Esophagus squamous epithelium (tissue), 5 donors: Measurements from ENCODE around the gene NR2F1-AS1. TPM values are rescaled to one million over a fixed set of nuclear protein-coding genes. Genes with fewer than 3 reads are reported as not detected.

Experiments
- DNase-seq: peaks from one replicate; lab custom pipeline; 2025; lab: John Stamatoyannopoulos, UW
- H3K27ac ChIP-seq, 4 donors: fragments of 200-600 bp; sonication (generic); one replicate each; pipeline ENCODE4 v1.5.1; 2016 to 2019; ENCODE audit warnings: mild to moderate bottlenecking in 1 of 4
- H3K27me3 ChIP-seq, 4 donors: fragments of 200-600 bp; sonication (generic); 1 replicate in 3 of 4; 2 replicates in 1 of 4; pipeline versions ENCODE4 v1.5.1 to v1.6.0; 2017 to 2021; ENCODE audit warnings: antibody characterized with exemption in 1 of 4
- H3K36me3 ChIP-seq, 3 donors: fragments of 200-600 bp; sonication (generic); one replicate each; pipeline ENCODE4 v1.5.1; 2016 to 2019
- H3K4me1 ChIP-seq, 3 donors: fragments of 200-600 bp; sonication (generic); one replicate each; pipeline ENCODE4 v1.5.1; 2017 to 2019
- H3K4me3 ChIP-seq, 4 donors: fragments of 200-600 bp; sonication (generic); 1 replicate in 3 of 4; 2 replicates in 1 of 4; pipeline ENCODE4 v1.5.1; 2016 to 2019; ENCODE audit warnings: mild to moderate bottlenecking in 2 of 4, moderate library complexity in 1 of 4
- H3K9me3 ChIP-seq, 3 donors: fragments of 200-600 bp; sonication (generic); one replicate each; pipeline ENCODE4 v1.5.1; 2016 to 2019
- CTCF ChIP-seq, 6 experiments: fragments of 450-650 bp in 4 of 6; fragments of 200-600 bp in 2 of 6; sonication (generic) in 2 of 6; IDR thresholded peaks; one replicate each; pipeline ENCODE4 v1.5.1; 2016 to 2019; ENCODE audit warnings: antibody characterized with exemption in 6 of 6, mild to moderate bottlenecking in 4 of 6, moderate library complexity in 4 of 6
- POLR2A ChIP-seq, 4 donors: fragments of 450-650 bp; IDR thresholded peaks; one replicate each; pipeline ENCODE4 v1.6.1; 2017; ENCODE audit warnings: antibody characterized with exemption in 4 of 4, mild to moderate bottlenecking in 4 of 4, moderate library complexity in 3 of 4
- WGBS, 2 donors: methylation state at CpG; one replicate each; pipeline ENCODE4 v1.1.5; 2018; 5-methylcytosine and 5-hydroxymethylcytosine counted together
- intact Hi-C: fragments of 100-400 bp; cut with DNase I; formaldehyde crosslinking; loops from one replicate; pipeline ENCODE4 v1.15.0; 2022
- total RNA-seq, 4 donors: library from RNA; depleted of rRNA; stranded (reverse); fragments of >200 nt; gene quantifications; one replicate each; pipeline ENCODE4 v1.1.0, GENCODE V29; 2016
- donor health status: DM: yes; HTN: yes; CAD: no.

NR2F1-AS1 gene
- total RNA-seq, 4 donors from 2014 or later = 0.49 to 11.3 (median 1.5) TPM

GRCh38 chr5:93583768-93584595 lies 3.0 kb upstream of the NR2F1-AS1 start:
- Histone ChIP-seq H3K27ac (peak overlapping the region; percentile 66 to 91 (median 80)), H3K9me3 (no peaks in the 10 kb centered on the region), H3K27me3 (peaks cover 8 to 98% (median 18%) of the 10 kb centered on the region in 4 donors), H3K4me3 (peak overlapping the region; percentile 51 to 76 (median 57)), H3K36me3 (no peaks in the 10 kb centered on the region), H3K4me1 (peaks cover 14 to 58% (median 18%) of the 10 kb centered on the region in 3 donors)
- no peak for DNase-seq
- WGBS, 2 donors = 2% methylated on average over 15 to 17 of the region's 110 CpGs
- no peak for TF ChIP-seq CTCF (IDR thresholded peaks at IDR 0.05)
- TF ChIP-seq POLR2A (IDR thresholded peaks at IDR 0.05) = no peak
- intact Hi-C loops = loop anchor here (10.0 kb wide), 1 partner anchor 221 kb away; no protein-coding TSS in a partner anchor

- Histone ChIP-seq H3K4me3 (peak overlapping the region; percentile 51 to 76 (median 57)), H3K27me3 (peaks cover 8 to 98% (median 18%) of the 10 kb centered on the region in 4 donors), H3K36me3 (no peaks in the 10 kb centered on the region), H3K9me3 (no peaks in the 10 kb centered on the region), H3K4me1 (peaks cover 14 to 61% (median 18%) of the 10 kb centered on the region in 3 donors), H3K27ac (peak overlapping the region; percentile 30 to 91 (median 80))
- TF ChIP-seq CTCF (IDR thresholded peaks at IDR 0.05) = no peak
- no peak for TF ChIP-seq POLR2A (IDR thresholded peaks at IDR 0.05)
- 1 to 2% methylated on average over 4 of the region's 4 CpGs for WGBS, 2 donors
- no peak for DNase-seq
- intact Hi-C loops = loop anchor here (10.0 kb wide), 1 partner anchor 221 kb away; no protein-coding TSS in a partner anchor
Measured at GRCh38 chr5:93583439-93583767, 2.4 kb upstream of the NR2F1-AS1 start.

- Histone ChIP-seq H3K27me3 (peaks cover 8 to 98% (median 15%) of the 10 kb centered on the region in 4 donors), H3K36me3 (no peaks in the 10 kb centered on the region), H3K4me1 (peaks cover 14 to 64% (median 18%) of the 10 kb centered on the region in 3 donors), H3K27ac (peak within 1 kb of the TSS; percentile 66 to 91 (median 80)), H3K9me3 (no peaks in the 10 kb centered on the region), H3K4me3 (peak within 1 kb of the TSS; percentile 51 to 76 (median 57))
- 5 to 6% methylated on average over 21 of the region's 21 CpGs for WGBS, 2 donors
- TF ChIP-seq POLR2A (IDR thresholded peaks at IDR 0.05) (peak in 2 of 4 donors; percentile 10 to 43), CTCF (IDR thresholded peaks at IDR 0.05) (peak in 4 of 6 experiments; percentile 31 to 96 (median 76))
- intact Hi-C loops = loop anchor here (10.0 kb wide), 1 partner anchor 222 kb away; no protein-coding TSS in a partner anchor
- DNase-seq = no peak
Measured at GRCh38 chr5:93582677-93583438, 1.8 kb upstream of the NR2F1-AS1 start, which contains the start of gene NR2F1. Gene NR2F1 (plus strand): TSS chr5:93583222. CDS start chr5:93585024, 1,802 bp downstream.

DNA sequence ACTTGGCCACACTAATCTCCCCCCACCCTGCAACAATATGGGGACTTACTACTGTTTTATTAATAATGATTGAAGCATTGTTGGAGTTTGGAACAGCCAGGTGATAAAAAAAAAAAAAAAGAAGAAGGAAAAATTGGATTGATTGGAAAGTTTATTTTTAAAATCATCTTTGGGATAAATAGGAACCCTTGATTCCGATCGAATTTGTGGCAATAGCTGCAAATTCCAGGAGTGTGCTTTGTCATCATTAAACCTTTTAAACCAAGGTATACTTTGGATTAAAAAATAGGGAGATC lies 1.1 kb upstream of the NR2F1-AS1 start:
- H3K4me1 ChIP-seq = peaks cover 14 to 65% (median 18%) of the 10 kb centered on the region in 3 donors
- WGBS, 2 donors = 0 to 6% methylated on average over 2 of the region's 2 CpGs
- intact Hi-C loops = loop anchor here (10.0 kb wide), 1 partner anchor 223 kb away; no protein-coding TSS in a partner anchor
- H3K4me3 ChIP-seq = peak overlapping the region in 3 of 4 donors; percentile 51 to 76 (median 62)
- H3K27ac ChIP-seq = peak overlapping the region in 3 of 4 donors; percentile 70 to 89 (median 82)
- no peak for DNase-seq
- no peaks in the 10 kb centered on the region for H3K9me3 ChIP-seq
- peaks cover 7 to 98% (median 13%) of the 10 kb centered on the region in 4 donors for H3K27me3 ChIP-seq
- no peak for TF ChIP-seq POLR2A (IDR thresholded peaks at IDR 0.05)
- no peaks in the 10 kb centered on the region for H3K36me3 ChIP-seq
